ENCODE measurements around the gene CTAGE1. TPM values are rescaled to one million over a fixed set of nuclear protein-coding genes. Genes with fewer than 3 reads are reported as not detected.

Gene CTAGE1
- total and polyA plus RNA-seq, 2 experiments from 2014 or later = 0.47 TPM; not detected in 1

DNA sequence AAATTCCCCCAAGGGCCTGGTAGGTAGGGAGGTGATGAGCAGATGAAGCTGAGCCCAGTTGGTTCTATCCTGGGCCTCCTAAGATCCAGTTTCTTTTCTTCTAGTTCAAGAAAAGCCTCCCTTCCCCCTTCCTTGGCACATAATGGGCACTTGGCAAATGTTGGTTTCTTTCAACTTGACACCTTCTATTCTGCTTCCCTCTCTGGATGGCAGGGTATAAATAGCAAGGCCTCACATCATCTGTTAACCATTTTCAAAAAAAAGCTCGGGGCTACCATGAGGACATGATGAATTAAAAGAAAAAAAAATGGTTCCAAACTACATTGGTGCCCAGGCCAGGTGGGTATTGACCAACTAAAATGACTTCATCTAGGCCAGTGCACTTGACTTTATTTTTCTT, 29.9 kb downstream of the CTAGE1 start:
- no peak overlapping the region for H2AFZ ChIP-seq
- no peak overlapping the region for H3K4me3 ChIP-seq
- TF ChIP-seq EZH2 (IDR thresholded peaks at IDR 0.05; ENCODE audit: borderline replicate concordance) (no peak), EZH2phosphoT487 (IDR thresholded peaks at IDR 0.05; ENCODE audit: low read depth, severe bottlenecking, unreplicated experiment) (no peak)
- TF ChIP-seq, protein P1, sequence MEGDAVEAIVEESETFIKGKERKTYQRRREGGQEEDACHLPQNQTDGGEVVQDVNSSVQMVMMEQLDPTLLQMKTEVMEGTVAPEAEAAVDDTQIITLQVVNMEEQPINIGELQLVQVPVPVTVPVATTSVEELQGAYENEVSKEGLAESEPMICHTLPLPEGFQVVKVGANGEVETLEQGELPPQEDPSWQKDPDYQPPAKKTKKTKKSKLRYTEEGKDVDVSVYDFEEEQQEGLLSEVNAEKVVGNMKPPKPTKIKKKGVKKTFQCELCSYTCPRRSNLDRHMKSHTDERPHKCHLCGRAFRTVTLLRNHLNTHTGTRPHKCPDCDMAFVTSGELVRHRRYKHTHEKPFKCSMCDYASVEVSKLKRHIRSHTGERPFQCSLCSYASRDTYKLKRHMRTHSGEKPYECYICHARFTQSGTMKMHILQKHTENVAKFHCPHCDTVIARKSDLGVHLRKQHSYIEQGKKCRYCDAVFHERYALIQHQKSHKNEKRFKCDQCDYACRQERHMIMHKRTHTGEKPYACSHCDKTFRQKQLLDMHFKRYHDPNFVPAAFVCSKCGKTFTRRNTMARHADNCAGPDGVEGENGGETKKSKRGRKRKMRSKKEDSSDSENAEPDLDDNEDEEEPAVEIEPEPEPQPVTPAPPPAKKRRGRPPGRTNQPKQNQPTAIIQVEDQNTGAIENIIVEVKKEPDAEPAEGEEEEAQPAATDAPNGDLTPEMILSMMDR (IDR thresholded peaks at IDR 0.05; ENCODE audit: poor library complexity) = no peak
- no peak overlapping the region for H3K4me2 ChIP-seq
- no peaks in the 10 kb centered on the region for H3K9me3 ChIP-seq (ENCODE audit: low read depth)
- no peaks in the 10 kb centered on the region for H3K36me3 ChIP-seq (replicated peaks; ENCODE audit: insufficient read depth, low read depth)
- H3K9me2 ChIP-seq (replicated peaks; ENCODE audit: insufficient read depth) = no peaks in the 10 kb centered on the region
- no peak for DNase-seq (ENCODE audit: low spot score)
- H3K79me2 ChIP-seq = no peaks in the 10 kb centered on the region
- H3K27ac ChIP-seq = no peak overlapping the region
- no peaks in the 10 kb centered on the region for H3K27me3 ChIP-seq
- no peaks in the 10 kb centered on the region for H4K20me1 ChIP-seq (ENCODE audit: insufficient read depth, poor library complexity, severe bottlenecking)
- WGBS (ENCODE audit: low lambda C conversion rate, missing lambda C conversion rate) = 91% methylated on average over 1 of the region's 1 CpG
- H3K4me1 ChIP-seq (ENCODE audit: insufficient read depth) = peaks cover 6% of the 10 kb centered on the region

DNA sequence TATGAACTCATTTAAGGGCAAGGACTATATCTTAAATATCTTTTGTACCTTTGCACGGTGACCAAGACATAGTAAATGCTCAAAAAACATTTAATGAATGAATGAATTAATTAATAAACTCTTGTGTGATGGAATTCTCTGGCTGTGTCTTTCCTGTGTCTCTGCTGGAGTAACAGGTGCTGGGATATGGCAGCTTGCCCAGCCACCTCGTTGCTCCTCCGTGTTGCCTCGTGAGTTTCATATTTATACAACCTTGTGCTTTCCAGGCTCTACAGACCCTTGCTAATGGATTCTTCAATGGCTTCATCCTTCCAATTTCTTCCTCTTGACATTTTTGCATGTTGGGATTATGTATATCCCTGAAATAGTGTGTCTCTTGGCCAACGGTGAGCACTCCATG, 30.4 kb downstream of the CTAGE1 start:
- no peak for TF ChIP-seq EZH2phosphoT487 (IDR thresholded peaks at IDR 0.05; ENCODE audit: low read depth, severe bottlenecking, unreplicated experiment)
- TF ChIP-seq, protein P1 (IDR thresholded peaks at IDR 0.05; ENCODE audit: poor library complexity) = no peak
- no peak for TF ChIP-seq EZH2 (IDR thresholded peaks at IDR 0.05; ENCODE audit: borderline replicate concordance)
- WGBS (ENCODE audit: low lambda C conversion rate, missing lambda C conversion rate) = 88% methylated on average over 5 of the region's 5 CpGs
- DNase-seq (ENCODE audit: low spot score) = no peak
- H3K4me1 ChIP-seq (ENCODE audit: insufficient read depth) = peaks cover 6% of the 10 kb centered on the region
- no peaks in the 10 kb centered on the region for H4K20me1 ChIP-seq (ENCODE audit: insufficient read depth, poor library complexity, severe bottlenecking)
- no peaks in the 10 kb centered on the region for H3K79me2 ChIP-seq
- H3K9me3 ChIP-seq (ENCODE audit: low read depth) = no peaks in the 10 kb centered on the region
- H3K27ac ChIP-seq = no peak overlapping the region
- no peak overlapping the region for H3K4me3 ChIP-seq
- H2AFZ ChIP-seq = no peak overlapping the region
- H3K4me2 ChIP-seq = no peak overlapping the region
- no peaks in the 10 kb centered on the region for H3K9me2 ChIP-seq (replicated peaks; ENCODE audit: insufficient read depth)
- H3K27me3 ChIP-seq = no peaks in the 10 kb centered on the region
- no peaks in the 10 kb centered on the region for H3K36me3 ChIP-seq (replicated peaks; ENCODE audit: insufficient read depth, low read depth)

DNA sequence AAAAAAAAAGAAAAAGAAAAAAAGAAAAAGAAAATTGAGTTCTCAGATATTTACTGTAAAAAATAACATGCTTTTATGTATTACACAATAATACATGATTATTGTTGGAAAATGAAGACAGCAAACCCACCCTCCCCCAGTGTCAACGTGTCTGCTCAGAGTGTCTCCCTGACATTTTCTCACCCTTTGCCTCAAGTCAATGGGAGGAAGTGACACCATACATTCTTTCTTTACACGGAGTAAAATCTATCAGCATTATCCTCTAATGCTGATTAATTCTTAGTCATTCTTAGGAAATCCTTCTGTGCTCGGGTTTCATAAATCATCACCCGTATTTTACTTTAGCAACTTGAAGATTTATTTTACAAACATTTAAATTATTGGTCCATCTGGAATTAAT, 32.0 kb downstream of the CTAGE1 start:
- no peaks in the 10 kb centered on the region for H3K27me3 ChIP-seq
- 43% methylated on average over 4 of the region's 4 CpGs for WGBS (ENCODE audit: low lambda C conversion rate, missing lambda C conversion rate)
- no peaks in the 10 kb centered on the region for H3K36me3 ChIP-seq (replicated peaks; ENCODE audit: insufficient read depth, low read depth)
- no peaks in the 10 kb centered on the region for H4K20me1 ChIP-seq (ENCODE audit: insufficient read depth, poor library complexity, severe bottlenecking)
- H3K4me3 ChIP-seq = no peak overlapping the region
- TF ChIP-seq, protein P1 (IDR thresholded peaks at IDR 0.05; ENCODE audit: poor library complexity) = no peak
- TF ChIP-seq EZH2 (IDR thresholded peaks at IDR 0.05; ENCODE audit: borderline replicate concordance) (no peak), EZH2phosphoT487 (IDR thresholded peaks at IDR 0.05; ENCODE audit: low read depth, severe bottlenecking, unreplicated experiment) (no peak)
- H3K9me2 ChIP-seq (replicated peaks; ENCODE audit: insufficient read depth) = no peaks in the 10 kb centered on the region
- no peak overlapping the region for H3K27ac ChIP-seq
- no peak overlapping the region for H2AFZ ChIP-seq
- no peaks in the 10 kb centered on the region for H3K9me3 ChIP-seq (ENCODE audit: low read depth)
- no peaks in the 10 kb centered on the region for H3K79me2 ChIP-seq
- no peak for DNase-seq (ENCODE audit: low spot score)
- H3K4me1 ChIP-seq (ENCODE audit: insufficient read depth) = no peaks in the 10 kb centered on the region
- no peak overlapping the region for H3K4me2 ChIP-seq

All from hepatocyte (in vitro differentiated cells).